ENCODE data around the gene PPP3R1.

DNA sequence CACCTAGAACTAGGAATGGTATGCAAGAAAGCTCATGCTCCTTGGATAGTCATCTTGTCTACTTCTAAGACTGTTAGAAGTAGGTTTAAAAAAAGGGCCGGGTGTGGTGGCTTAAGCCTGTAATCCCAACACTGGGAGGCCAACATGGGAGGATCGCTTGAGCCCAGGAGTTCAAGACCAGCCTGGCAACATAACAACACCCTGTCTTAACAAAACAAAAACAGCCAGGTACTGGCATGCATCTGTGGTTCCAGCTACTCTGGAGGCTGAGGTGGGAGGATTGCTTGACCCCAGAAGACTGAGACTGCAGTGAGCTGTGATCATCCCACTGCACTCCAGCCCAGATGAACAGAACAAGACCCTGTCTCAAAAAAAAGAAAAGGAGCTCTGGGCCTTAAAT, 74.8 kb downstream of the PPP3R1 start:
- TF ChIP-seq POLR2A (IDR thresholded peaks at IDR 0.05; ENCODE audit: low read depth, low read length) = no peak
- no peak for TF ChIP-seq POLR2AphosphoS5 (IDR thresholded peaks at IDR 0.05; ENCODE audit: low read depth, low read length)
- no peak for TF ChIP-seq TAF1 (IDR thresholded peaks at IDR 0.05; ENCODE audit: borderline replicate concordance, low read depth, low read length)

All from GM12892 (cell line).